Prostate gland (tissue), 2 donors: ENCODE data around the gene ADAMTSL1. TPM values are rescaled to one million over a fixed set of nuclear protein-coding genes. Genes with fewer than 3 reads are reported as not detected.
"Not testable (repeated sequence)": the region's sequence is repeated elsewhere in the genome, so short reads cannot be mapped to it uniquely, and the experiment has no call there.

Experiments
- DNase-seq: peaks from one replicate; pipeline ENCODE4 v3.0.0-alpha.2; 2019; ENCODE audit warnings: low spot score
- H3K27ac ChIP-seq, 2 donors: fragments of 200-600 bp; sonication (generic); 2 replicates each; pipeline ENCODE4 v1.5.1; 2017 to 2019
- H3K27me3 ChIP-seq: fragments of 200-600 bp; sonication (generic); replicated peaks from 2 replicates; pipeline ENCODE4 v1.5.1; 2019; ENCODE audit not compliant: insufficient read depth
- H3K36me3 ChIP-seq, 2 donors: fragments of 200-600 bp; sonication (generic); 1 replicate in 1 of 2; 2 replicates in 1 of 2; pipeline versions ENCODE4 v1.5.1 to v1.8.1; 2017 to 2019
- H3K4me1 ChIP-seq: fragments of 200-600 bp; sonication (generic); replicated peaks from 2 replicates; pipeline ENCODE4 v1.5.1; 2019
- H3K4me3 ChIP-seq, 2 donors: fragments of 200-600 bp; sonication (generic); 2 replicates each; pipeline ENCODE4 v1.5.1; 2017 to 2019
- H3K9me3 ChIP-seq: fragments of 200-600 bp; sonication (generic); 2 replicates; pipeline ENCODE4 v1.5.1; 2017
- POLR2A ChIP-seq: fragments of 450-650 bp; IDR thresholded peaks from one replicate; pipeline ENCODE4 v1.6.1; 2016; ENCODE audit warnings: antibody characterized with exemption, mild to moderate bottlenecking
- POLR2AphosphoS5 ChIP-seq: sonication (generic); formaldehyde crosslinking; IDR thresholded peaks from one replicate; pipeline ENCODE4 v1.6.1; 2017; ENCODE audit warnings: antibody characterized with exemption
- WGBS: methylation state at CpG from one replicate; pipeline ENCODE4 v1.1.5; 2018; 5-methylcytosine and 5-hydroxymethylcytosine counted together
- intact Hi-C: fragments of 100-400 bp; cut with DNase I; formaldehyde crosslinking; loops from one replicate; pipeline ENCODE4 v1.14.2; 2022
- total RNA-seq, 2 donors: library from RNA; depleted of rRNA; stranded (reverse); fragments of >200 nt; gene quantifications; one replicate each; pipeline ENCODE4 v1.1.0, GENCODE V29; 2016
- TF ChIP-seq, protein P1 (sequence below), 4 experiments: fragments of 200-600 bp in 2 of 4; fragments of 450-650 bp in 2 of 4; sonication (generic) in 2 of 4; IDR thresholded peaks; 1 replicate in 3 of 4; 2 replicates in 1 of 4; pipeline ENCODE4 v1.5.1; 2016 to 2019; ENCODE audit warnings: antibody characterized with exemption in 4 of 4, mild to moderate bottlenecking in 2 of 4, moderate library complexity in 2 of 4

ADAMTSL1 gene
- total RNA-seq, 2 donors from 2014 or later, result 9.8 to 18.1 TPM

DNA sequence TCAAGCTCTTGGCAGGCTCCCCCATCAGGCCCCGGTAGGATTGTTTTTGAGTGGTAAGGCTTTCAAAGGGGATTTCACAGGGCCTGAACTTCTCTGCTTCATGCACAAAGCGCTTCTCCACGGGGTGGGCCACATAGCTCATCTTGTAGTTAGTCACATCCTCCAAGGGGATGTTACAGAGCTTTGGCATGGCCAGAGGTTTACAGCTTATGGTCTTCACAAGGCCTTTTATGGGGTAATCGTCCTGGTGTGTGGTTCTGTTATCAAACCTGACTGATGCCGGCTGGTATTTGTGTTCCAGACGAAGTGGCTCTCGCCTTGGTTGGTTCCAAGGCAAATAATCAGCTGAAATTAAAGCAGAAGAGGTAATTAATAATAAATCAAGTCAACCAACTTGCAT is 454.8 kb downstream of the ADAMTSL1 start:
- no peak for DNase-seq
- intact Hi-C loops, result no loop called here
- Histone ChIP-seq H3K36me3 (no peaks in the 10 kb centered on the region), H3K9me3 (no peaks in the 10 kb centered on the region), H3K27ac (no peak overlapping the region), H3K4me1 (no peaks in the 10 kb centered on the region), H3K27me3 (no peaks in the 10 kb centered on the region), H3K4me3 (no peak overlapping the region)
- 75% methylated on average over 7 of the region's 7 CpGs for WGBS
- no peak for TF ChIP-seq POLR2AphosphoS5
- TF ChIP-seq, protein P1, sequence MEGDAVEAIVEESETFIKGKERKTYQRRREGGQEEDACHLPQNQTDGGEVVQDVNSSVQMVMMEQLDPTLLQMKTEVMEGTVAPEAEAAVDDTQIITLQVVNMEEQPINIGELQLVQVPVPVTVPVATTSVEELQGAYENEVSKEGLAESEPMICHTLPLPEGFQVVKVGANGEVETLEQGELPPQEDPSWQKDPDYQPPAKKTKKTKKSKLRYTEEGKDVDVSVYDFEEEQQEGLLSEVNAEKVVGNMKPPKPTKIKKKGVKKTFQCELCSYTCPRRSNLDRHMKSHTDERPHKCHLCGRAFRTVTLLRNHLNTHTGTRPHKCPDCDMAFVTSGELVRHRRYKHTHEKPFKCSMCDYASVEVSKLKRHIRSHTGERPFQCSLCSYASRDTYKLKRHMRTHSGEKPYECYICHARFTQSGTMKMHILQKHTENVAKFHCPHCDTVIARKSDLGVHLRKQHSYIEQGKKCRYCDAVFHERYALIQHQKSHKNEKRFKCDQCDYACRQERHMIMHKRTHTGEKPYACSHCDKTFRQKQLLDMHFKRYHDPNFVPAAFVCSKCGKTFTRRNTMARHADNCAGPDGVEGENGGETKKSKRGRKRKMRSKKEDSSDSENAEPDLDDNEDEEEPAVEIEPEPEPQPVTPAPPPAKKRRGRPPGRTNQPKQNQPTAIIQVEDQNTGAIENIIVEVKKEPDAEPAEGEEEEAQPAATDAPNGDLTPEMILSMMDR (IDR thresholded peaks at IDR 0.05), result no peak
- TF ChIP-seq POLR2A, result no peak

DNA sequence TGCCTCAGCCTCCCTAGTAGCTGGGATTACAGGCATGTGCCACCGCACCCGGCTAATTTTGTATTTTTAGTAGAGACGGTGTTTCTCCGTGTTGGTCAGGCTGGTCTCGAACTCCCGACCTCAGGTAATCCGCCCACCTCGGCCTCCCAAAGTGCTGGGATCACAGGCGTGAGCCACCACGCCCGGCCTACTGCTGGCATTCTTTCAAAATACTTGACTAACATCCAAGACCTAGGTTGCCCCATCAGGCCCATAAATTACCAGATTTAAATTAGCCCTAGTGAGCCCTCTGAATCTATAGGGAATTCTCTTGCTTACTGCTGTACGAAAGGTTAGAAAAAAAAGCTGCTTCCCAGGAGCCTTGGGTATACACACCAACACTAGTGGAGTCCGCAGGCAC is 456.7 kb downstream of the ADAMTSL1 start:
- H3K27me3 ChIP-seq, H3K4me3 ChIP-seq, H3K27ac ChIP-seq, H3K4me1 ChIP-seq, H3K36me3 ChIP-seq, intact Hi-C loops, H3K9me3 ChIP-seq, DNase-seq: not testable (repeated sequence)
- 89% methylated on average over 13 of the region's 13 CpGs for WGBS

DNA sequence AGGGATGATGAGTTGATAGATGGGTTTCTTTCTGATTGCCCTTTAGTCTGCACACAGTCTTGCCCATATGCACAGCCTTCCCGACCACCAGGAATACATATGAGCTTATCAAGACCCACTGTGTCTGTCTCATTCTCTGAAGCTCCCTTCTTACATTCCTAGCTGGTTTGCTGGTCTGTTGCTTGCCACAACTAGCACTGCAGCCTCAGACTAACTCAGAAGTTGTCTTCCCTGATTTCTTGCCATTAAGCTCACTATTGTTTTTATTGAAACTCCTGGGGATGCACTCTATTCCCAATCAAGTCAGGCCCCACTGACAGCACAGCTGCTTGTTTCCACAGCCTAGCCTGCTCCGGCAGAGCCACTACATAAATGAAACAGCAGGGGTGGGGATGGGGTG is 461.6 kb downstream of the ADAMTSL1 start:
- Histone ChIP-seq H3K36me3 (no peaks in the 10 kb centered on the region), H3K27ac (no peak overlapping the region), H3K27me3 (no peaks in the 10 kb centered on the region), H3K4me3 (no peak overlapping the region), H3K4me1 (no peaks in the 10 kb centered on the region), H3K9me3 (no peaks in the 10 kb centered on the region)
- intact Hi-C loops, result no loop called here
- DNase-seq, result no peak
- no peak for TF ChIP-seq POLR2AphosphoS5
- TF ChIP-seq, protein P1 (IDR thresholded peaks at IDR 0.05), result no peak
- no peak for TF ChIP-seq POLR2A
- 80% methylated on average over 2 of the region's 2 CpGs for whole genome bisulfite sequencing

DNA sequence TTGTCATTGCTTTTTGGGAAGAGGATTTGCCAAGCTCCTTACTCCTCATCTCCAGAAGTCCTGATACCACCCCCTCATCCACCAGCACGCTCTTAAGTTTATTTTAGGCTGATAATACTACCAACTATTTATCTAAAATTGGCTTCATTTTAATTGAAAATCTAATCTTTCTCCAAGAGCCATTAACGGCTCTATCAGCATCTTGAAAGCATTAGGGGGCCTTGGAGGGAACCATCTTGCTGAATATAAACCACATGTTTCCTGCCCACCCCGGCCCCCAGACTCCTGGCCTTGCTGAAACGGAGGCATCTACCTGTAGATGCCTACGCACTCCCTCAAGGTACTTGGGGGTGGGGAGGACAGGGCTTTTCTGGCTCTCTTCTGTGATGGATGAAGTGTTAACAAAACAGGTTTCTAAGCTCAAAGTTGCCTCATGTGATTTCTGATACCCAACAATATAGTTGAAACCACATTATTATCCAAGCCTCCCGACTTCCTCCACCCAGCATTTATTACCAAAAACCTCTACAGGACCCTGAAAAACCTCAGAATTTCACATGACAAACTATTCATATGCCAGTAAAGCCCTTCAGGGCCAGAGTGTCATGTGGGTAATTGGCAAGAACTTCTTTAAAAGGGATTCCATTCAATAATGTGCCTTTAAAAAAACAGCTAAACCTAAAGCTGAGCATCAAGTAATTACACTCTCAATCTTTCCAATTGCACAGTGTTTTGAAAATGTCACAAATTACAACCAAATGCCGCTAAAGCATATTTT is 462.3 kb downstream of the ADAMTSL1 start:
- 72% methylated on average over 7 of the region's 7 CpGs for WGBS
- no peak overlapping the region for H3K4me3 ChIP-seq
- H3K27me3 ChIP-seq, result no peaks in the 10 kb centered on the region
- intact Hi-C loops, result no loop called here
- DNase-seq, result no peak
- H3K27ac ChIP-seq, result no peak overlapping the region
- no peaks in the 10 kb centered on the region for H3K4me1 ChIP-seq
- H3K36me3 ChIP-seq, result no peaks in the 10 kb centered on the region
- TF ChIP-seq, protein P1 (IDR thresholded peaks at IDR 0.05), result no peak
- no peak for TF ChIP-seq POLR2AphosphoS5
- TF ChIP-seq POLR2A, result no peak
- H3K9me3 ChIP-seq, result no peaks in the 10 kb centered on the region

DNA sequence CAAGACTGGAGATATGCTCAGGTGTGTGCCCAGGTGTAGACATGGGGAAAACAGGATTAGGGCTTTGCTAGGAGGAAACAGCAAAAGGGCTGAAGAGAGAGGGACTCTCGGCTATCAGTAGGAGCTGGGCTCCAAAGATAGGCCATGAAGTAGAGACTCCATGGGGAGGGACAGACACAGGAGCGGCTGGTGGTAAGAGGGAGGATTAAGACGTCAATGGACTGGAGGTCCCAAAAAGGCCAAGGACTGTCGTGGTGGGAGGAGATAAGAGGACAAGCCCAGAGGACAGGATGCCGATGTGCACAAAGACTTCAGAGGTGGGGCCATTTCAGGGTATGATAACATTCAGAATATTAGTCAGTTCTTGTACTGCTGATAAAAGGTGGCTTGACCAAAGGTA is 466.0 kb downstream of the ADAMTSL1 start:
- Histone ChIP-seq H3K27me3 (no peaks in the 10 kb centered on the region), H3K4me1 (no peaks in the 10 kb centered on the region), H3K4me3 (no peak overlapping the region), H3K9me3 (no peaks in the 10 kb centered on the region), H3K36me3 (no peaks in the 10 kb centered on the region), H3K27ac (no peak overlapping the region)
- intact Hi-C loops, result no loop called here
- WGBS, result 93% methylated on average over 5 of the region's 5 CpGs
- no peak for DNase-seq
- TF ChIP-seq, protein P1 (IDR thresholded peaks at IDR 0.05), result no peak
- no peak for TF ChIP-seq POLR2A
- TF ChIP-seq POLR2AphosphoS5, result no peak
